Measurements from ENCODE around the gene FAM3A.

DNA sequence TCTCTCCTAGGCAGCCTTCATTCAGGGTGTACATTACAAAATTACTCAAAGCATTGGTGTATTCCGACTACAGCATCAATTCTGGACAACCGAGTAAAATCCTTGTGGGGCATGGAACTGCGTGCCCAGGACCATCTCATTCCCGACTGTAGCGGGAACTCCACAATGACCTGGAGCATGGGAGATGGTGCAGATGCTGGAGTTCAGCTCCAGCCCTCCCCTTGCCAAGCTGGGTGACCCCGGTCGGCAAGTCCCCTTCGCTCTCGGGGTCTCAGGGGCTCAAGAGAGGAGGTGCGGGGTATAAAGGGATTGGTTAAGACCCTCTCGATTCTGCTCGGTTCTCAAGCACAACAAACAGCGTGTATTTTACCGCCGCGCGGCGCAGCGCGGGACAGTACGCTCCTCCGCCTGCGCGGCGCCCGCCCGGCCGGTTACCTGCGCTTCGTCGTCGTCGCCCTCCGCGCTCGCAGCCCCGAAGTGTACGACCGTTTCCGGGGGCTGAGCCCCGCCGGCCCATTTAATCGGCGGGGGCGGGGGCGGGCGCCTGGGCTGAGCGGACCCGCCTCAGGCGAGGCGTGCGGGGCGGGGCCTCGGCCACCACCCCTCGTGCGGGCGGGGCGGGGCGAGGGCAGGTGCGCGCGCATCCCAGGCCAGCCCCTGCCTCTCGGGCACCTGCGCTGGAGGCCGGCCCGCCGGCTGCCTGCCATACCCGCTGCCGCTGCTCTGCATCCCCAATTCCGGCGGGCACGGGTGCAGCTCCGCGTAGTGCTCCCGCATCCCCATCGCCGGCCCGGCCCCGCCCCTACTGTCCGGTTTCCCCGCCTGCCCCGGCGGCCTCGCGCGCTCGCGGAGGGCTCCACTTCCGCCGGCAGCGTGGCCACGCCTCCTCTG, 30.6 kb upstream of the FAM3A start, which contains the start of gene G6PD:
- TF ChIP-seq, protein P1, sequence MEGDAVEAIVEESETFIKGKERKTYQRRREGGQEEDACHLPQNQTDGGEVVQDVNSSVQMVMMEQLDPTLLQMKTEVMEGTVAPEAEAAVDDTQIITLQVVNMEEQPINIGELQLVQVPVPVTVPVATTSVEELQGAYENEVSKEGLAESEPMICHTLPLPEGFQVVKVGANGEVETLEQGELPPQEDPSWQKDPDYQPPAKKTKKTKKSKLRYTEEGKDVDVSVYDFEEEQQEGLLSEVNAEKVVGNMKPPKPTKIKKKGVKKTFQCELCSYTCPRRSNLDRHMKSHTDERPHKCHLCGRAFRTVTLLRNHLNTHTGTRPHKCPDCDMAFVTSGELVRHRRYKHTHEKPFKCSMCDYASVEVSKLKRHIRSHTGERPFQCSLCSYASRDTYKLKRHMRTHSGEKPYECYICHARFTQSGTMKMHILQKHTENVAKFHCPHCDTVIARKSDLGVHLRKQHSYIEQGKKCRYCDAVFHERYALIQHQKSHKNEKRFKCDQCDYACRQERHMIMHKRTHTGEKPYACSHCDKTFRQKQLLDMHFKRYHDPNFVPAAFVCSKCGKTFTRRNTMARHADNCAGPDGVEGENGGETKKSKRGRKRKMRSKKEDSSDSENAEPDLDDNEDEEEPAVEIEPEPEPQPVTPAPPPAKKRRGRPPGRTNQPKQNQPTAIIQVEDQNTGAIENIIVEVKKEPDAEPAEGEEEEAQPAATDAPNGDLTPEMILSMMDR (IDR thresholded peaks at IDR 0.05 in 8 of 11, conservative IDR thresholded peaks at IDR 0.05 in 3 of 11), result no peak
- peak; percentile 77 to 80 (median 79) for TF ChIP-seq POLR2AphosphoS5 (IDR thresholded peaks at IDR 0.05)

Data from spleen (tissue), 7 donors.